Gastroesophageal sphincter (tissue), 4 donors: ENCODE measurements around the gene SLC46A2. TPM values are rescaled to one million over a fixed set of nuclear protein-coding genes. Genes with fewer than 3 reads are reported as not detected.

Source experiments
- ATAC-seq: fragments of 150-250 bp; one replicate; pipeline ENCODE4 v1.9.1; 2016; ENCODE audit warnings: mild to moderate bottlenecking, moderate library complexity
- H3K27ac ChIP-seq, 4 donors: fragments of 200-600 bp; sonication (generic) in 3 of 4; 1 replicate in 3 of 4; 2 replicates in 1 of 4; pipeline ENCODE4 v1.5.1; 2016 to 2019
- H3K27me3 ChIP-seq: fragments of 200-600 bp; sonication (generic); one replicate; pipeline ENCODE4 v1.5.1; 2019
- H3K36me3 ChIP-seq, 2 donors: fragments of 200-600 bp; sonication (generic); one replicate each; pipeline ENCODE4 v1.5.1; 2019; ENCODE audit warnings: control low read depth in 1 of 2
- H3K4me1 ChIP-seq, 3 donors: fragments of 200-600 bp; sonication (generic); 1 replicate in 2 of 3; 2 replicates in 1 of 3; pipeline ENCODE4 v1.5.1; 2016 to 2019; ENCODE audit warnings: control low read depth in 2 of 3
- H3K4me3 ChIP-seq, 2 donors: fragments of 200-600 bp; sonication (generic); one replicate each; pipeline ENCODE4 v1.5.1; 2019; ENCODE audit warnings: mild to moderate bottlenecking in 1 of 2, moderate library complexity in 1 of 2
- H3K9me3 ChIP-seq, 3 donors: fragments of 200-600 bp; sonication (generic); one replicate each; pipeline ENCODE4 v1.5.1; 2017 to 2019; ENCODE audit warnings: control low read depth in 2 of 3
- EP300 ChIP-seq: sonication (generic); formaldehyde crosslinking; IDR thresholded peaks from one replicate; pipeline ENCODE4 v1.6.1; 2017; ENCODE audit warnings: antibody characterized with exemption, mild to moderate bottlenecking
- POLR2A ChIP-seq, 2 donors: fragments of 450-650 bp; IDR thresholded peaks; one replicate each; pipeline ENCODE4 v1.6.1; 2017; ENCODE audit warnings: antibody characterized with exemption in 2 of 2, mild to moderate bottlenecking in 2 of 2, moderate library complexity in 1 of 2
- POLR2AphosphoS5 ChIP-seq: sonication (generic); formaldehyde crosslinking; IDR thresholded peaks from one replicate; pipeline ENCODE4 v1.6.1; 2017; ENCODE audit warnings: antibody characterized with exemption
- WGBS, 2 donors: methylation state at CpG; one replicate each; pipeline ENCODE4 v1.1.5; 2018; ENCODE audit warnings: low coverage in 1 of 2; 5-methylcytosine and 5-hydroxymethylcytosine counted together
- total RNA-seq, 4 donors: library from RNA; depleted of rRNA; stranded (reverse); fragments of >200 nt; gene quantifications; one replicate each; pipeline ENCODE4 v1.1.0, GENCODE V29; 2016
- TF ChIP-seq, protein P1 (sequence below), 4 experiments: fragments of 200-600 bp in 2 of 4; fragments of 450-650 bp in 2 of 4; sonication (generic) in 1 of 4; IDR thresholded peaks; one replicate each; pipeline ENCODE4 v1.5.1; 2017 to 2019; ENCODE audit warnings: antibody characterized with exemption in 4 of 4, mild to moderate bottlenecking in 2 of 4, moderate library complexity in 2 of 4

The SLC46A2 gene
- total RNA-seq, 4 donors from 2014 or later = 0.27 TPM; not detected in 3

DNA sequence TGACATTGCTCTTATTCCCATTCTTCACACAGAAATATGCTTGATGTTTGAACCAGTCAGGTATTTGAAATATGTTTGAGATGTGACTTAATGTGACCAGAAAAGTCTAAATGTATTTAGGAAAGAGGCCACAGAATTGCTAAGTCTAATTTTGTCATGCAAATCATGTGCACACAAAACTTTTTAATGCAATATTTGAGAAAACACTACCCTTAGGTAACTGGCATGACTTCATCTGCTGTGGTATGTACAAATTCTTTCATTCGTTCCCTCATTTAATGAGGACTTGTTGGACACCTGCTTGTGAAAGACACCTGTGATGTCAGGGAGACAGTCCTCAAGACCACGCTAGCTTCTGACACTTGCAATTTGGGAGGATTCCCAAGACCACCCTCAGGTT, 21.1 kb upstream of the SLC46A2 start:
- H3K9me3 ChIP-seq = no peaks in the 10 kb centered on the region
- WGBS, 2 donors = 62 to 72% methylated on average over 2 of the region's 2 CpGs
- no peaks in the 10 kb centered on the region for H3K27me3 ChIP-seq
- no peak overlapping the region for H3K27ac ChIP-seq
- no peak for TF ChIP-seq POLR2AphosphoS5
- TF ChIP-seq, protein P1, sequence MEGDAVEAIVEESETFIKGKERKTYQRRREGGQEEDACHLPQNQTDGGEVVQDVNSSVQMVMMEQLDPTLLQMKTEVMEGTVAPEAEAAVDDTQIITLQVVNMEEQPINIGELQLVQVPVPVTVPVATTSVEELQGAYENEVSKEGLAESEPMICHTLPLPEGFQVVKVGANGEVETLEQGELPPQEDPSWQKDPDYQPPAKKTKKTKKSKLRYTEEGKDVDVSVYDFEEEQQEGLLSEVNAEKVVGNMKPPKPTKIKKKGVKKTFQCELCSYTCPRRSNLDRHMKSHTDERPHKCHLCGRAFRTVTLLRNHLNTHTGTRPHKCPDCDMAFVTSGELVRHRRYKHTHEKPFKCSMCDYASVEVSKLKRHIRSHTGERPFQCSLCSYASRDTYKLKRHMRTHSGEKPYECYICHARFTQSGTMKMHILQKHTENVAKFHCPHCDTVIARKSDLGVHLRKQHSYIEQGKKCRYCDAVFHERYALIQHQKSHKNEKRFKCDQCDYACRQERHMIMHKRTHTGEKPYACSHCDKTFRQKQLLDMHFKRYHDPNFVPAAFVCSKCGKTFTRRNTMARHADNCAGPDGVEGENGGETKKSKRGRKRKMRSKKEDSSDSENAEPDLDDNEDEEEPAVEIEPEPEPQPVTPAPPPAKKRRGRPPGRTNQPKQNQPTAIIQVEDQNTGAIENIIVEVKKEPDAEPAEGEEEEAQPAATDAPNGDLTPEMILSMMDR (IDR thresholded peaks at IDR 0.05) = no peak
- TF ChIP-seq EP300 = no peak
- TF ChIP-seq POLR2A (IDR thresholded peaks at IDR 0.05) = no peak
- H3K36me3 ChIP-seq = no peaks in the 10 kb centered on the region
- no peaks in the 10 kb centered on the region for H3K4me1 ChIP-seq
- H3K4me3 ChIP-seq = no peak overlapping the region
- ATAC-seq = no peak

DNA sequence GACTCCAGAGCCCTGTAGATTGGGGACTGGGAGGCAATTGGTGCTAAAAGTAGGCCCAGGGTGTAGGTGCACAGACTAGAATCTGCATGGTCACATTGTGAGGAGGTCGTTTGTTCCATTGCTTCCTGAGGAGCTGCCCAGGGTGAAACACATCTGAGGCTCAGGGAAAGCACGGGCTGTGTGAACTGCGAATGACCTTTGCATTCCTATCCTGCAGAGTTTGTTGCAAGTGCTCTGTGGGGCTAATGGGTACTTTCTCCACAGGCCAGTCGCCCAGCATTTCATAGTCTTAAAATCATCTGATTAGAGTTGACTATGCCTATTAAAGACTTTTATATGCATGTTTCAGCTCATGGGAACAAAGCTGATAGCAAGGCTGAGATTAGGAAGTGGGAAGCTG, 14.4 kb upstream of the SLC46A2 start:
- Histone ChIP-seq H3K4me1 (no peaks in the 10 kb centered on the region), H3K36me3 (no peaks in the 10 kb centered on the region), H3K27ac (no peak overlapping the region), H3K9me3 (no peaks in the 10 kb centered on the region), H3K4me3 (no peak overlapping the region), H3K27me3 (peaks cover 5% of the 10 kb centered on the region)
- TF ChIP-seq POLR2A (IDR thresholded peaks at IDR 0.05) (no peak), POLR2AphosphoS5 (no peak), EP300 (no peak)
- TF ChIP-seq, protein P1 (IDR thresholded peaks at IDR 0.05) = no peak
- 60 to 70% methylated on average over 3 to 4 of the region's 4 CpGs for WGBS, 2 donors
- no peak for ATAC-seq

DNA sequence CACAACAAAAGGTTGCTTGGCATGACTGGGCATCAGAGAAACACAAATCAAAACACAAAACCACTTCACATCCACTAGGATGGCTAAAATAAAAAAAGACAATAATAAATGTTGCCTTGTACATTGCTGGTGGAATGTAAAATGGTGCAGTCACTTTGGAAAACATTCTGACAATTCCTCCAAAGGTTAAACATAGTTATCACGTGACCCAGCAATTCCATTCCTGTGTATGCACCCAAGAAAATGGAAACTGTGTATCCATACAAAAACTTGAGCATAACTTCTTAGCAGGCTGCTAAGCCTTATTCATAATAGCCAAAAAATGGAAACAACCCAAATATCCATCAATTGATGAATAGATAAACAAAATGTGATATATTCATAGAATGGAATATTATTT, 10.2 kb upstream of the SLC46A2 start:
- Histone ChIP-seq H3K4me1 (no peaks in the 10 kb centered on the region), H3K9me3 (no peaks in the 10 kb centered on the region), H3K27me3 (peaks cover 5% of the 10 kb centered on the region), H3K27ac (no peak overlapping the region), H3K36me3 (no peaks in the 10 kb centered on the region), H3K4me3 (no peak overlapping the region)
- 57 to 63% methylated on average over 1 of the region's 1 CpG for WGBS, 2 donors
- TF ChIP-seq EP300 (no peak), POLR2A (IDR thresholded peaks at IDR 0.05) (no peak), POLR2AphosphoS5 (no peak)
- TF ChIP-seq, protein P1 (IDR thresholded peaks at IDR 0.05) = no peak
- no peak for ATAC-seq

DNA sequence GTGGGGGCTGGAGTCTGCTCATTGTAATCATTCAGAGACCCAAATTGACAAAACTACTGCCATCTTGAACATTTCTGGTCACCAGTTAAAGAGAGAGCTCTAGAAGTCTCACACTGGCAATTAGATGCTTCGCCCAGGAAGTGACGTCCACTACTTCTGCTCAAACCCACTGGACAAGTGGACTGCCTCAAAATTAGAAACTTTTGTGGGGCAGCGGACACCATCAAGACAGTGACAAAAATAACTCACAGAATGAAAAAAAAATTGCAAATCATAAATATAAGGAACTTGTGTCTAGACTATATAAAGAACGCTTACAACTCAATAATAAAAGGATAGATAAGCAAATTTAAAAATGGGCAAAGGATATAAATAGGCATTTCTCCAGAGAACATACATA, 9.8 kb upstream of the SLC46A2 start:
- no peaks in the 10 kb centered on the region for H3K9me3 ChIP-seq
- 50 to 83% methylated on average over 3 to 4 of the region's 4 CpGs for WGBS, 2 donors
- no peak overlapping the region for H3K4me3 ChIP-seq
- H3K4me1 ChIP-seq = no peaks in the 10 kb centered on the region
- TF ChIP-seq, protein P1 (IDR thresholded peaks at IDR 0.05) = no peak
- H3K27ac ChIP-seq = no peak overlapping the region
- H3K36me3 ChIP-seq = no peaks in the 10 kb centered on the region
- H3K27me3 ChIP-seq = peaks cover 5% of the 10 kb centered on the region
- ATAC-seq = no peak

DNA sequence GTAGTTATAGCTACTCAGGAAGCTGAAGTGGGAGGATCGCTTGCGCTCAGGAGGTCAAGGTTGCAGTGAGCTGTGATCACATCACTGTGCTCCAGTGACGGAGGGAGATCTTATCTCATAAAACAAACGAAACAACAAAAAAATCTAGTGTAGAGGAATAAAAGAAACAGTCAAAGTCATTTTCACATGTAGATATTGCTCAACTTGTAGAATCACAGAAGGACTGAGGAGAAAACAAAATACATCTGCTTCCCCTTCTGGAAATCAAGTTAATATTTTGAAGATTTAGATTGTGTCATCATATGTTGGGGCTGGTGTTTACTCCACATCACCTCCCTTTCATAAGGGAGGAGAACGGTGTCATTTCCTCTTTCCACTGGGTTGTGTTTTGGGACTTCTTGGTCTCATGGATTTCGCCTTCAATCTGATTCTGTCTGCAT, 8.2 kb upstream of the SLC46A2 start:
- ATAC-seq = no peak
- H3K27ac ChIP-seq = no peak overlapping the region
- TF ChIP-seq EP300 (no peak), POLR2AphosphoS5 (no peak), POLR2A (IDR thresholded peaks at IDR 0.05) (no peak)
- TF ChIP-seq, protein P1 (IDR thresholded peaks at IDR 0.05) = no peak
- no peak overlapping the region for H3K4me3 ChIP-seq
- H3K4me1 ChIP-seq = no peaks in the 10 kb centered on the region
- 49 to 53% methylated on average over 6 of the region's 6 CpGs for WGBS, 2 donors
- no peaks in the 10 kb centered on the region for H3K36me3 ChIP-seq
- H3K9me3 ChIP-seq = no peaks in the 10 kb centered on the region
- H3K27me3 ChIP-seq = peaks cover 5% of the 10 kb centered on the region
